Stomach (tissue), 9 donors: ENCODE data around the gene HIVEP1. TPM values are rescaled to one million over a fixed set of nuclear protein-coding genes. Genes with fewer than 3 reads are reported as not detected.

Experiments used
- DNase-seq, 2 donors: peaks; one replicate each; pipeline versions ENCODE4 v3.0.0 to v3.0.0-alpha.2; 2013 to 2019
- H3K27ac ChIP-seq, 5 donors: fragments of 200-600 bp in 4 of 5; sonication (generic) in 4 of 5; one replicate each; pipeline ENCODE4 v1.5.1; 2013 to 2019; ENCODE audit warnings: mild to moderate bottlenecking in 1 of 5, moderate library complexity in 1 of 5
- H3K27me3 ChIP-seq, 3 donors: fragments of 200-600 bp; sonication (generic); one replicate each; pipeline ENCODE4 v1.5.1; 2017 to 2019; ENCODE audit warnings: mixed run types in 1 of 3
- H3K36me3 ChIP-seq, 4 donors: fragments of 200-600 bp; sonication (generic); 1 replicate in 3 of 4; 2 replicates in 1 of 4; pipeline ENCODE4 v1.5.1; 2016 to 2019
- H3K4me1 ChIP-seq, 4 donors: fragments of 200-600 bp; sonication (generic); one replicate each; pipeline ENCODE4 v1.5.1; 2016 to 2019
- H3K4me3 ChIP-seq, 4 donors: fragments of 200-600 bp; sonication (generic) in 3 of 4; one replicate each; pipeline ENCODE4 v1.5.1; 2016 to 2019; ENCODE audit warnings: mild to moderate bottlenecking in 1 of 4
- H3K9me3 ChIP-seq, 4 donors: fragments of 200-600 bp; sonication (generic); one replicate each; pipeline ENCODE4 v1.5.1; 2016 to 2019
- CTCF ChIP-seq, 7 experiments: fragments of 450-650 bp in 4 of 7; fragments of 200-600 bp in 3 of 7; sonication (generic) in 3 of 7; IDR thresholded peaks; one replicate each; pipeline ENCODE4 v1.5.1; 2016 to 2019; ENCODE audit warnings: antibody characterized with exemption in 7 of 7, control low read depth in 2 of 7, mild to moderate bottlenecking in 1 of 7
- EP300 ChIP-seq: sonication (generic); formaldehyde crosslinking; IDR thresholded peaks from one replicate; pipeline ENCODE4 v1.6.1; 2017; ENCODE audit warnings: antibody characterized with exemption
- POLR2A ChIP-seq, 4 donors: fragments of 450-650 bp; IDR thresholded peaks; one replicate each; pipeline ENCODE4 v1.6.1; 2016; ENCODE audit warnings: antibody characterized with exemption in 4 of 4, control low read depth in 2 of 4, mild to moderate bottlenecking in 1 of 4, moderate library complexity in 1 of 4
- POLR2AphosphoS5 ChIP-seq, 3 donors: sonication (generic); formaldehyde crosslinking; IDR thresholded peaks; one replicate each; pipeline ENCODE4 v1.6.1; 2016; ENCODE audit warnings: antibody characterized with exemption in 3 of 3
- WGBS, 5 donors: extraction: QIAGEN DNeasy Blood & Tissue Kit in 3 of 5; methylation state at CpG; one replicate each; pipeline versions ENCODE4 v1.1.5 to v1.1.7; 2013 to 2018; 5-methylcytosine and 5-hydroxymethylcytosine counted together
- intact Hi-C: fragments of 100-400 bp; cut with DNase I; formaldehyde crosslinking; loops from one replicate; pipeline ENCODE4 v1.15.1; 2023; ENCODE audit warnings: low total_unique reads
- polyA plus RNA-seq, 3 donors: library from polyadenylated mRNA; stranded (reverse); fragments of 200-250 nt; gene quantifications; one replicate each; pipeline ENCODE4 v1.2.3, GENCODE V29; 2013
- total RNA-seq, 5 donors: library from RNA; depleted of rRNA; stranded (reverse); fragments of >200 nt; gene quantifications; one replicate each; pipeline versions ENCODE4 v1.1.0 to v1.2.3, GENCODE V29; 2014 to 2016
- donor health status: healthy with polysubstance abuse.
- donor health status: Bipolar disorder and iron deficiency.
- donor health status: healthy.

HIVEP1 gene
- total and polyA plus RNA-seq, 8 donors = 2.0 to 19.6 (median 14.1) TPM

- H3K27me3 ChIP-seq = no peaks in the 10 kb centered on the region
- H3K36me3 ChIP-seq = no peaks in the 10 kb centered on the region
- TF ChIP-seq CTCF (IDR thresholded peaks at IDR 0.05) = no peak
- H3K4me1 ChIP-seq = peaks cover 0 to 15% (median 8%) of the 10 kb centered on the region in 4 donors
- H3K9me3 ChIP-seq = no peaks in the 10 kb centered on the region
- peak in 1 of 2 donors; percentile 69 for DNase-seq
- peak overlapping the region in 3 of 5 donors; percentile 2 to 10 (median 4) for H3K27ac ChIP-seq
- WGBS, 5 donors = 30 to 43% (median 33%) methylated on average over 2 of the region's 2 CpGs
- no peak overlapping the region for H3K4me3 ChIP-seq
- intact Hi-C loops = no loop called here
Observed at GRCh38 chr6:11969092-11969491, 43.0 kb upstream of the HIVEP1 start.

- TF ChIP-seq POLR2A (IDR thresholded peaks at IDR 0.05) (no peak), EP300 (no peak), POLR2AphosphoS5 (IDR thresholded peaks at IDR 0.05) (no peak), CTCF (IDR thresholded peaks at IDR 0.05) (no peak)
- intact Hi-C loops = no loop called here
- Histone ChIP-seq H3K27me3 (no peaks in the 10 kb centered on the region), H3K9me3 (no peaks in the 10 kb centered on the region), H3K4me1 (peaks cover 0 to 19% (median 8%) of the 10 kb centered on the region in 4 donors), H3K36me3 (no peaks in the 10 kb centered on the region), H3K4me3 (no peak overlapping the region), H3K27ac (no peak overlapping the region)
- 97 to 98% (median 97%) methylated on average over 3 of the region's 3 CpGs for WGBS, 5 donors
- no peak for DNase-seq
Observed at GRCh38 chr6:11970114-11970513, 42.0 kb upstream of the HIVEP1 start.

GRCh38 chr6:11971154-11971553 is 41.0 kb upstream of the HIVEP1 start:
- Histone ChIP-seq H3K27ac (no peak overlapping the region), H3K27me3 (no peaks in the 10 kb centered on the region), H3K4me3 (no peak overlapping the region), H3K4me1 (peaks cover 0 to 19% (median 8%) of the 10 kb centered on the region in 4 donors), H3K36me3 (no peaks in the 10 kb centered on the region), H3K9me3 (no peaks in the 10 kb centered on the region)
- TF ChIP-seq POLR2A (IDR thresholded peaks at IDR 0.05) = no peak
- no peak for TF ChIP-seq CTCF (IDR thresholded peaks at IDR 0.05)
- TF ChIP-seq POLR2AphosphoS5 (IDR thresholded peaks at IDR 0.05) = no peak
- TF ChIP-seq EP300 = no peak
- intact Hi-C loops = no loop called here
- no peak for DNase-seq
- WGBS, 5 donors = 25 to 77% (median 70%) methylated on average over 2 of the region's 2 CpGs

- no peaks in the 10 kb centered on the region for H3K27me3 ChIP-seq
- no peak for TF ChIP-seq CTCF (IDR thresholded peaks at IDR 0.05)
- no peak for TF ChIP-seq POLR2AphosphoS5 (IDR thresholded peaks at IDR 0.05)
- no peak for TF ChIP-seq EP300
- DNase-seq = no peak
- no peaks in the 10 kb centered on the region for H3K36me3 ChIP-seq
- H3K9me3 ChIP-seq = no peaks in the 10 kb centered on the region
- no peak overlapping the region for H3K27ac ChIP-seq
- H3K4me3 ChIP-seq = no peak overlapping the region
- 86 to 94% (median 92%) methylated on average over 8 of the region's 8 CpGs for WGBS, 5 donors
- peaks cover 0 to 19% (median 8%) of the 10 kb centered on the region in 4 donors for H3K4me1 ChIP-seq
- intact Hi-C loops = no loop called here
Observed at GRCh38 chr6:11972270-11972669, 39.8 kb upstream of the HIVEP1 start.
